ENCODE measurements around the gene CPAMD8.

DNA sequence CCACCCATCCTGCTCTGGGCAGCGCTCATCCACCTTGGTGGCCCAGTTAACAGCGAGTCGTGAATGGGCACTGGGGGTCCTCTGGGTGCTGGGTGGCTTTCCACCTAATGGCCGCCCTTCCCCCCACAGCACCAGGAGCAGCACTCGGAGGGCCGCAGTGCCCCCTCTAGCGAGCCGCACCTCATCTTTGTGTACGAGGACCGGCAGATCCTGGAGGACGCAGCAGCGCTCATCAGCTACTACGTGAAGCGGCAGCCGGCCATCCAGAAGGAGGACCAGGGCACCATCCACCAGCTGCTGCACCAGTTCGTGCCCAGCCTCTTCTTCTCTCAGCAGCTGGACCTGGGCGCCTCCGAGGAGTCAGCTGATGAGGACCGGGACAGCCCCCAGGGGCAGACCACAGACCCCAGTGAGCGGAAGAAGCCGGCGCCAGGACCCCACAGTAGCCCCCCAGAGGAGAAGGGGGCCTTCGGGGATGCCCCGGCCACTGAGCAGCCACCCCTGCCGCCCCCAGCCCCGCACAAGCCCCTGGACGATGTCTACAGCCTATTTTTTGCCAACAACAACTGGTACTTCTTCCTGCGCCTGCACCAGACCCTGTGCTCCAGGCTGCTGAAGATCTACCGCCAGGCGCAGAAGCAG, 157.2 kb downstream of the CPAMD8 start:
- TF ChIP-seq CTCF (IDR thresholded peaks at IDR 0.05) (no peak), POLR2A (IDR thresholded peaks at IDR 0.05) (no peak)
